A549 (cell line): Measurements from ENCODE around the gene FMC1.

ENCODE experiments used
- CBX2 ChIP-seq: fragments of 200-600 bp; sonication (generic); IDR thresholded peaks from 2 replicates; pipeline ENCODE4 v1.6.1; 2016; ENCODE audit warnings: low read depth, mild to moderate bottlenecking, borderline replicate concordance
- POLR2A ChIP-seq: IDR thresholded peaks from 2 replicates; pipeline ENCODE4 v1.6.1; 2012; ENCODE audit warnings: mild to moderate bottlenecking, low read length
- TF ChIP-seq, protein P1 (sequence below): fragments of 250-450 bp; sonication (Bioruptor Pico); IDR thresholded peaks from 2 replicates; pipeline ENCODE4 v1.5.0; 2021; ENCODE audit warnings: mild to moderate bottlenecking, moderate library complexity, borderline replicate concordance
- TF ChIP-seq, protein P2 (sequence below): fragments of >200 bp; sonication (Bioruptor Twin); formaldehyde crosslinking; IDR thresholded peaks from 3 replicates; pipeline ENCODE4 v1.5.1; 2016

GRCh38 chr7:139365336-139365735 is 24.2 kb downstream of the FMC1 start:
- TF ChIP-seq CBX2 (no peak), POLR2A (no peak)
- TF ChIP-seq, protein P1, sequence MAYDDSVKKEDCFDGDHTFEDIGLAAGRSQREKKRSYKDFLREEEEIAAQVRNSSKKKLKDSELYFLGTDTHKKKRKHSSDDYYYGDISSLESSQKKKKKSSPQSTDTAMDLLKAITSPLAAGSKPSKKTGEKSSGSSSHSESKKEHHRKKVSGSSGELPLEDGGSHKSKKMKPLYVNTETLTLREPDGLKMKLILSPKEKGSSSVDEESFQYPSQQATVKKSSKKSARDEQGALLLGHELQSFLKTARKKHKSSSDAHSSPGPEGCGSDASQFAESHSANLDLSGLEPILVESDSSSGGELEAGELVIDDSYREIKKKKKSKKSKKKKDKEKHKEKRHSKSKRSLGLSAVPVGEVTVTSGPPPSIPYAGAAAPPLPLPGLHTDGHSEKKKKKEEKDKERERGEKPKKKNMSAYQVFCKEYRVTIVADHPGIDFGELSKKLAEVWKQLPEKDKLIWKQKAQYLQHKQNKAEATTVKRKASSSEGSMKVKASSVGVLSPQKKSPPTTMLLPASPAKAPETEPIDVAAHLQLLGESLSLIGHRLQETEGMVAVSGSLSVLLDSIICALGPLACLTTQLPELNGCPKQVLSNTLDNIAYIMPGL = no peak
- TF ChIP-seq, protein P2, sequence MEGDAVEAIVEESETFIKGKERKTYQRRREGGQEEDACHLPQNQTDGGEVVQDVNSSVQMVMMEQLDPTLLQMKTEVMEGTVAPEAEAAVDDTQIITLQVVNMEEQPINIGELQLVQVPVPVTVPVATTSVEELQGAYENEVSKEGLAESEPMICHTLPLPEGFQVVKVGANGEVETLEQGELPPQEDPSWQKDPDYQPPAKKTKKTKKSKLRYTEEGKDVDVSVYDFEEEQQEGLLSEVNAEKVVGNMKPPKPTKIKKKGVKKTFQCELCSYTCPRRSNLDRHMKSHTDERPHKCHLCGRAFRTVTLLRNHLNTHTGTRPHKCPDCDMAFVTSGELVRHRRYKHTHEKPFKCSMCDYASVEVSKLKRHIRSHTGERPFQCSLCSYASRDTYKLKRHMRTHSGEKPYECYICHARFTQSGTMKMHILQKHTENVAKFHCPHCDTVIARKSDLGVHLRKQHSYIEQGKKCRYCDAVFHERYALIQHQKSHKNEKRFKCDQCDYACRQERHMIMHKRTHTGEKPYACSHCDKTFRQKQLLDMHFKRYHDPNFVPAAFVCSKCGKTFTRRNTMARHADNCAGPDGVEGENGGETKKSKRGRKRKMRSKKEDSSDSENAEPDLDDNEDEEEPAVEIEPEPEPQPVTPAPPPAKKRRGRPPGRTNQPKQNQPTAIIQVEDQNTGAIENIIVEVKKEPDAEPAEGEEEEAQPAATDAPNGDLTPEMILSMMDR = no peak
